GM18858 (cell line): Measurements from ENCODE around the gene CRB2.

Experiments used
- ATAC-seq: cut with Tn5 transposase; IDR thresholded peaks from one replicate; pipeline ENCODE4 v1.9.1; 2021; ENCODE audit not compliant: unreplicated experiment

The CRB2 gene

DNA sequence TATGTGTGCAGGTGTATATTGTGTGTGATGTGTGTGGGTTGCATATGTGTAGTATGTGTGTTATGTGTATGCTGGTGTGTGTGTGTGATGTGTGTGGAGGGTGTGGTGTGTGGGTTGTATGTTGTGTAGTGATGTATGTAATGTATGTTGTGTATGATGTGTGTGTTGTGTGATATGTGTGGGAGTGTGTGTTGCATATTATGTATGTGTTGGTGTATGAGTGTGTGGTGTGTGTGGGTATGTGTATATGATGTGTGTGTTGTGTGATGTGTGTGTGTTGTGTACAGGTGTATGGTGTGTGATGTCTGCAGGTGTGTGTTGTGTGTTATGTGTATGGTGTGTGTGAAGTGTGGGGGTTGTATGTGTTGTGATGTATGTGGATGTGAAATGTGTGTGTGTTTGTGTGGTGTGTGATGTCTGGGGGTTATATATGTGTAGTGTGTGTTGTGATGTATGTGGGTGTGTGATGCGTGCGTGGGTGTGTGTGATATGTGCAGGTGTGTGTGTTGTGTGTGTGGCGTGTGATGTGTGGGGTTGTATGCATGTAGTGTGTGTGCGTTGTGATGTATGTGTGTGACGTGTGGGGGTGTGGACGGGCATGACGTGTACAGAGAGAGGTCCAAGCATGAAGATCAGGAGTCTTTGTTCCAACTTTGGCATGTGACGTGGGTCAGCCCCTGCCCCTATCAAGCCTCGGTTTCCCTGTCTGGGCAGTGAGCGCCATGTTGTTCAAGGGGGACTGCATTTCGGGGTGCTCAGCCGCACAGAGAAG lies 8.5 kb upstream of the CRB2 start:
- no peak for ATAC-seq

DNA sequence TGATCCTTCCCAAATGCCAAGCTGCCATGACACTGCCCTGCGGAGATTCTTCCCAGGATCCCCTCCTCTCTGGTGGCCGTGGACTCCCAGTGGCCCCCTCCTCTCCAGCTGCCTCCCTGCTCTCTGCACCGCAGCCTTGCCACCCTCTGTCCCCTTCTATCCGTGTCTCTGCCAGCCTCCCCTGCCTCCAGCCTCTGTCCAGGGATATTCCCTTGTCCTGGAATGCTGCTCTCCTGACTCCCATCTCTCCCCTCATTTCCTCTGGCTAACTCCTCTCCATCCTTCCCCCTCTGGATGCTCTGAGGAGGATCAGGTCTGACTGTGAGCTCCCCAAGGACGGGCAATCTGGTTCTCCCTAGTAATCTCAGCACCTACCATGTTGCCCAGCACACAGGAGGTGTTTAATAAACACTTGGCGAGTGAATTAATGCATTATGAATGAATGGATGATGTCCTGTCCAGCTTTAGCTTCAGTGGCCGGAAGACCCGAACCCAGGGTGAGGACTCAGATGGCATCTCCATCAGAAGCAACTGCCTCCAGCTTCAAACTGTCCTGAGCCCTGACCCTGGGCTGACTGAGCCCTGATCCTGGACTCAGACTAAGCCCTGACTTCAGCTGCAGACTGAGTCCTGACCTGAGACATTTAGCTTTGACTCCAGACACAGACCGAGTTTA lies 7.5 kb upstream of the CRB2 start:
- ATAC-seq, result no peak

DNA sequence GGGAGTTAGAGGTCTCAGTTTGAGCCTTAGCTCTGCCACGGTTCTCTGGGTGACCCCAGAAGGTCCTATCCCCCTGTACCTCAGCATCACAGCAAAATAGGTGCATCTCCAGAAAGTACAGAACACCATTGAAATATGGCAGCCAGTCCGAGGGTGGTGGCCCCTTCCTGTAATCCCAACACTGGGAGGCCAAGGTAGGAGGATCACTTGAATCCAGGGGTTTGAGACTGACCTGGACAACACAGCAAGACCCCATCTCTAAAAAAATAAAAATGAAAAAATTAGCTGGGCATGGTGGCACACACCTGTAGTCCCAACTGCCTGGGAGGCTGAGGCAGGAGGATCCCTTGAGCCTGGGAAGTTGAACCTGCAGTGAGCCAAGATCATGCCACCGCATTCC lies 7.0 kb upstream of the CRB2 start:
- no peak for ATAC-seq

DNA sequence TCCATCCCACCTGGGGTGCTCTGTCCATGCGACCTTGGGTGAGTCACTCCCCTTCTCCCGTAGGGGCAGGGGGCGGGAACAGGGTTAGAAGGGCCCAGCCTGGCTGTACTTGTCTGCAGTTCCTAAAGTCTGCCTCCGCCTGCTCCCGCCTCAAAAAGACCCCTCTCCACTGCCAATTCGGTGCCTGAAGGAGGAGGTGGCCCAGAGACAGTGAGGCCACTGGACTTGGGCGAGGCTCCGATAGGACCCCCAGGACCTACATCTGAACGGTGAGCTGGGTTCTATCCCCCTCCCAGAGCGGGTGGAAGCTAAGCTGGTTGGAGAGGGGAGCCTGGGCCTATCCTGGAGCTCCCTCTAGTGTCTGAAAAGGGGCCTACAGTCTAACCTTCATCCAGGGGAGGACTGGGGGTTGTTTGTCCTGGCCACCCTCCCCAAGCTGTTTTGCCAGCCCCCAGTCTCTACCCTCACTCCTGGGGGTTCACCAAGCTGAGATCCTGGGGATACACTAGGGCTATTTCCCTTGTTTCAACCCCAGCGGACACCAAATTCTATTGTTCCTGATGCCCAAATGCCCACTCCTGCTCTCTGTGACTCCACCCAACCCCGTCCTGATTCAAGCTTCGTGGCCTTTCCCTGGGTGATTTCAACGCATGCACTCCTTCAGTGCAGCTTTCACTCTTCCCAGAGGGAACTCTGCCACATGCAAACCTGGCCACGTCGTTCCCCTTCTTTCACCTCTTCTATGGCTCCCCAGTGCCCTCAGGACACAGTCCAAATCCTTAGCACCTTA lies 6.1 kb upstream of the CRB2 start:
- no peak for ATAC-seq

DNA sequence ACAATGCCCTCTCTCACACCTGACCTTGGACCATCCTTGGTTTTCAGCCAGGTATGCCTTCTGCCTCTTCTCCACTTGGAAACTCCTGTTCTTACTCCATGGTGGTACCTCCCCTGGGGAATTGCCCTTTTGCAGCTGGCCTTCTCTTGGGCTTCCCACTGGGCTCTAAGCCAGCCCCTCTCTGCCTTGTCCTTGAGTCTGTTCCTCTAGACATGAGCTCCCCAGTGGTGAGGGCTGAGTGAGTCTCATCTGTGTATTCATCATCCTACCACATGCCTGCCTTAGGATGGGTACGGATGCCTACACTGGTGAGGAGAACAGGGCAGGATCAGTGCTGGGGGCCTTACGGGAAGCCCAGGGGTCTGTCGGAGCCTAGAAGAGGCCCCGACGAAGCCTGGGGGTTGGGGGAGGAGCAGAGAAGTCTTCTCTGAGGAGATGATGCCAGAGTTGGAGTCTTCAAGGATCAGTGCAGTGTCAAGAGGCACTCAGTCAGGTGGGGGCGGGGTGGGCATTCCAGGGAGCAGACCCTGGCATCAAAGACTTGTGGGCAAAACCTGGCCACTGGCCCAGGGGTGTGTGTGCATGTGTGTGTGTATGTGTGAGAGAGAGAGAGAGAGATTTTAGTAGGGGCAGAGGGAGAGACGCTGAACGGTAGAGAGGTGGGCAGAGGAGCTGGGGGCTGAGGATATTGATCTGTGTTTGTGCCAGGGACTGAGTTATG lies 5.2 kb upstream of the CRB2 start:
- ATAC-seq, result no peak

DNA sequence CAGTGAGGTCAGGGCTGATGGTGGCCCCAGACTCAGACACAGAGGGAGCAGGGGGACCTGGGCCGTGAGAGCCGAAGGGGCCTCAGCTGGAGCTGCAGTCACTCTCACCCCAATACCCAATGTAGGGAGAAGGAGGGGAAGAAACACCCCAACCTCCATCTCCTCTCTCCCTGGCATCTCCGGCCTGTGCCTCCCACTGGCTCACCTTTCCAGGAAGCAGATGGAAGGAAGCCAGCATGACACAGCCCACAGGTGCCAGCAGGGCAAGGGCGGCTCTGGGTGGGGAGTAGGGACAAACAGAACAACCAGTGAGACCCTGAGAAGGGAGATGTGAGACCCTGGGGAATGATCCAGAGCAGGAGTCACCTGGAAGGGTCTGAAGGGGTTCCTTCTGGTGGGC lies 3.0 kb upstream of the CRB2 start:
- ATAC-seq, result no peak

DNA sequence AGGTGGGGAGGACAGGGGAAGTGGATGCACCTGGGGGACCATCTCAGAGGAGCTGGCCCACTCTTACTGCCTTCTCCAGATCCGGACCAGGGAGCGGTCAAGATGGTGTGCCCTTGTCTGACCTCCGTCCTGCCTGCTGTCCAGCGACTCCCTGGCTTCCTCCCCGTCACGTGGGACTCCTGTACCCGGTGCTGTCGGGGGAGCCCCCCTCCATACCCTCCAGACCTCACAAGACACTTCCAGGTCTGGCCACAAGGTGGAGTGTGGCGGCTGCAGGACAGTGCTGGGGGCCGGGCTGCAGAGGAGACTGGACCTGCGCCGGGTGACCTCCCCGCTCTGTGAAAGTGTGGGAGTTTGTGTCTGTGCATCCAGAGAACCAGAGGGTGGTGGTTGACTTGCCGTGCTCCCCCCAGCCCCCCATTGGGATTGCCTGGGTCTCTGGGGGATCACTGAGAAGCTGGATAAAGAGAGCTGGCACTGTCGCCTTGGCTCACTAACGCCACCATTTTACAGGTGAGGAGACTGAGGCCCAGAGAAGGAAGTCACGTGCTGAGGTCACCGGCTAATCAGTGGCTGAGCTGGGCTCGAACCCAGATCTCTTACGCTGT lies 1.9 kb upstream of the CRB2 start:
- ATAC-seq, result no peak

DNA sequence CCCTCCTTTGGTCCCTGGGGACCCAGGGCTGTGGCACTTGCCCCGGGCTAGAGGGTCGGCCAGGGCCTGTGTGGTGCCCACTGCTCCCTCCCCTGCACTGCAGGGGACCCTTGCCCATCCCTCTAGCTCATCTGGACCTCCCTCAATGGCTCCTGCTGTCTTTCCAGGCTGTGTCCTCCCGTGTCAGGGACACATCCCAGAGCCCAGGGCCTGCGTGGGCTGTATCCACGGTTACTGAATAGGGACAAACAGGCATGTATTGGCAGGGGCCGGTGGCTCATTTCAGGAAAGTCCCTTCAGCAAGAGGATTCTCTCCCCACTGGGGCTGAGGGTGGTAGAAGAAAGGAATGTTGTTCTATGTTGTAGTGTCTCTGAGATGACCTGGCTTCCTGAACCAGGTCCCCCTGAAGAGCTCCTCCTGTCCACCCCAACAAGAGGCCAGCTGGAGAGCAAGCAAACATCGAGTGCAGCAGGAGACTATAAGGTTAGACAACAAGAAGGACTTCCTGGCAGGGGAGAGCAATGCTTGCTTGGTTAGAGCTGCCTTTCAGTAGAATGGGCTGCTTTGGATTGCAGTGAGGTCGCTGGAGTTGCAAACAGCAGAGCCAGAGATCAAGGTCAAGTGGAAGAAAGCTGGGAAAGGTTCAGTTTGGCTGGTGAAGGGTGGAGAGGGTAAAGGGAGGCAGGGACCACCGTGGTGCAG lies 1.0 kb upstream of the CRB2 start:
- no peak for ATAC-seq

DNA sequence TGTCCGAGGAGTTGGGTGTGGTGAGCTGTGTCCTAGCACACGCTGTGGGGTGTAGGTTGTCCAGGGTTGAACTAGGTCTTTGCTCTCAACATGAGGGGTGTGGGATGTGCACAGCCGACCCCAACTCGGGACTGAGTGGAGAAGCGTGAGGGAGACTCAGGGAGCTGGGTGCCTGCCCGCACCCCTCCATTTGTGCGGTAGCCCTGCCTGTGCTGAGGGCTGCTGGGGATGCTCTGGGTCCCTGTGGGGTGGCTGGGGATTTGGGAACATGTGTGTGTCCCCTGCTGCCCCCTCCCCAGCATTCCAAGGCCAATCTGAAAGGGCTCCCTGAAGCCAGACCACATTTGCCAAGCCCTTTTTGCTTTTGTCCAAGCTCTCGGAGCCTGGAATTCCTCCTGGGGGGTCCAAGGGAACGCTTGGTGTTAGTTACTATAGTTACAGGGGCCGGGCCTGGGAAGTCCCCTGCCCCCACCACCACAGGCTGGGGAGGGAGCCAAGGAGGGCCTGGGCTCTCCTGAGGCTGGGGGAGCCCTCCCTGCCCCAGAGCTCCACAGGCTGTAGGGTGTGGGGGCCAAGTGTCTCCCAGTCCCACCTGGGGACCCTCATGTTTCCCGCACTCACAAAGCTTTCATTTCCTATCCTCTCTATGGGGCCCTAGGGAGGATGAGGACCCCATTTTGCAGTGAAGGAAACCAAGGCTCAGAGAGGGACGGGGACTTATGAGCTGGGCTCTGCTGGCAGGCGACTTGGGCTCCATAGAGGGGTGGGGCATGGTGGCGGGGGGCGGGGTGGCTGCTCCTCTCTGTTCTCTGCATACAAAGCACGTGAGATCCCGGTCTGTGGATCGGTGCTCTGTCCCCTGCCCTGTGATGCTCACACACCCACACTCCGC lies 1.1 kb downstream of the CRB2 start:
- no peak for ATAC-seq

DNA sequence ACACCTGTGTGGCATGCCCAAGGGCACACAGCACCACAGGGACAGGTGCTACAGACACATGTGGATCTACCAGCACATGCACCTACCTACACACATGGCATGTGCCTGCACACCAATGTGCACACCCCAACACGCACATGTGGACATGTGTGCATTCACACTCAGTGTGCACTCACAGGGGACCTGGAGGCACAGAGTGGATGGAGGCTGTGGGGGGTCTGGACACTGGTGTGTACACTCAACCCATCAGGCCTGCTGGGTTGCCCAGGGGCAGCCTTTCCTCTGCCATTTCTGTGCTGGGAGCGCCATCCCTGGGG lies 1.7 kb downstream of the CRB2 start:
- no peak for ATAC-seq

DNA sequence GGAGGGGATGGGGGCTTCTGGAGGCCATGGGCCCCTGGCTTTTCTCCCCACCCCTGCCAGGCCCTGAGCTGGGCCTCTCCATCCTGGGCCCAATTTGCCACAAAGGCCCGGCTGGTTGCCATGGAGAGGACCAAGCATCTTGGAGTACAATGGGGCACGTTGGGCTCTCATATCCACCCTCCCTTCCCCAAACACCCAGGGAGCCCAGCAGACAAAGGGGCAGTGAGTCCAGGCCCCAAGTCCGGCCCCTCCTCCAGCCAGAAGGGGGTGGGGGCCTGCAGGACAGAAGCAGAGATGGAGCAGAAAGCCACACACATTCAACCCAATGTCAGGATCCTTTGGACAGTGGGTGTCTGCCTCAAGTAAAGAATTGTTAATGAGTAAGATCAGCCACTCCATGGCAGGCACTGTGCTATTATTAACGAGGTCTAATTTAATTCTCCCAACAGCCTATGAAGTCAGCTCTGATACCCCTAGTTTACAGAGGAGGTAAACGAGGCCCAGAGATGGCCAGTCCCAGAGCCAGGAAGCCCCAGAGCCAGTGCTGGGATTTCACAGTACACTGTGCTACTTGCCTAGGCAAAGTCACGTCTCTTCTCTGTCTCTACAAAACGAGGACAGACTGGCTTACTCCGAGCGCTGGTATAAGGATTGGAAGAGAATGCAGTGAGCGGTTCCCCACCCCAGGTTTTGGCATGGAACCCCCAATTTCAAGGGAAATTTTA lies 2.3 kb downstream of the CRB2 start:
- ATAC-seq, result no peak

DNA sequence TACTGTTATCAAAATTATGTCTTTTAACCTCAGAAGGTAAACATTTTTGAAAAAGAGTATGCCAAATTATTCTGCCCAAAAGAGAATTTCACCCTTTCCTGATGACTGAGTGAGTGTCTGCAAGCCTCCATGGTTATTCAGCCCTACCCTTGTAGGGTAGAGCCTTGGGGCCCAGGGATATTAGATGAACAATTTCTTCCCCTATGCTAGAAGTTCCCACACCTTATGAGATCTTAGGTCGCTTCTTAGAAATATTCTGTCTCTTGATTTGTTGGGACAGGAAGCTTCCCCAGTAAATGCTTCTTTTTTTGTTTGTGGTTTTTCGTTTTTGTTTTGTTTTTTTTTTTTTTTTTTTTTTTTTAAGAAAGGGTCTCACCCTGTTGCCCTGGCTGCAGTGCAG lies 3.1 kb downstream of the CRB2 start:
- ATAC-seq, result no peak

DNA sequence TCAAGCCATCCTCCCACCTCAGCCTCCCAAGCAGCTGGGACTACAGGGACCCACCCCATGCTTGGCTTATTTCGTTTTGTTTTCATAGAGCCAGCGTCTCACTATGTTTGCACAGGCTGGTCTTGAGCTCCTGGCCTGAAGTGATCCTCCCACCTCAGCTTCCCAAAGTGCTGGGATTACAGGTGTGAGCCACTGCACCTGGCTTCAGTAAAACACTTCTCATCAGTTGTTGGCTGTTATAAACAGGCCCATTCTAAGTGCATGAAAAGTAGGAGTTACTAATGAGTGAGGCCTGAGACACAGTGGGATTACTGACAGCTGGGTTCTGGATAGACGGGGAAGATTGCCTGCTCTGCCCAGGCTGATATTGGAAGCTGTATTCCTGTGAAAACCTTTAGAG lies 3.5 kb downstream of the CRB2 start:
- no peak for ATAC-seq

DNA sequence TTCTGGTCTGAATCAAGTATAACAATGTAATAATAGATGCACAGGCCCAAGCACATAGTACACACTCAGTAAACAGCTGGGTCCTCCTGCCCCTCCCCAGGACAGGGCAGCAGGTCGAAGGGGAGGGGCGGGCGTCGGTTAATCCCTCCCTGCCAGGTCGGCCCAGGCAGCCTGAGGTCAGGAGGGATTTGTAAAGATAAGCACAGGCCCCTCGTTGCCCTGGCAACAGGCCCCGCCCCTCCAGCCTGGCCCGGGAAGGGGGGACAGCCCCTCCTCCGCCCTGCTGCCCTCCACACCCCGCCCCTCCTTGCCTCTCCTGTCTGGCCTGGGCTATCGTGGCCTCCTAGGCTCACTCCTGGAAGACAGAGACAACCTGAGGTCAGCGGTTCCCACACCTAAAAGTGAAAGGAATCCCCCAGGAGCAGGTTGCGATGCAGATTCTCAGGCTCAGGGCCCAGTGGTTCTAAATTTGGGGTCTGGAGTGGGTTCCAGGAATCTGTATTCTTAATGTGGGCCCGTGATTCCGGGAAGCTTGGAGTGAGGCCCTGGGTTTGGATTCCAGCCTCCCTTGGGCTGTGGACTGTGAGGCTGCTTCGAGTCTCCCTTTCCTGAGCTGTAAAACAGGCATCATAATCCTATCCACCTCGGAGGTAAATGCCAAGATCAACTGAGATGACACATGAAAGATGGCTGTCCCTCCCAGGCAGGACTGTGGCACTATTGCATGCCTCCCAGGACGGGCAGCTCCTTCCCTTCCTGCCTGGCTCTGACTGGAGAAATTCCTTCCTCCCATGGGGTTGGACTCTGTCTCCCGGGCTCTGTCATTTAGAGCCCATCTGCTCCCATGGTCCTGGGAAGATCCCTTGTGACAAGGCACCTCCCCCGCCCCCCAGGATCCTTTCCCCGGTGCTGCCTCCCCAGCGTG lies 4.4 kb downstream of the CRB2 start:
- no peak for ATAC-seq

DNA sequence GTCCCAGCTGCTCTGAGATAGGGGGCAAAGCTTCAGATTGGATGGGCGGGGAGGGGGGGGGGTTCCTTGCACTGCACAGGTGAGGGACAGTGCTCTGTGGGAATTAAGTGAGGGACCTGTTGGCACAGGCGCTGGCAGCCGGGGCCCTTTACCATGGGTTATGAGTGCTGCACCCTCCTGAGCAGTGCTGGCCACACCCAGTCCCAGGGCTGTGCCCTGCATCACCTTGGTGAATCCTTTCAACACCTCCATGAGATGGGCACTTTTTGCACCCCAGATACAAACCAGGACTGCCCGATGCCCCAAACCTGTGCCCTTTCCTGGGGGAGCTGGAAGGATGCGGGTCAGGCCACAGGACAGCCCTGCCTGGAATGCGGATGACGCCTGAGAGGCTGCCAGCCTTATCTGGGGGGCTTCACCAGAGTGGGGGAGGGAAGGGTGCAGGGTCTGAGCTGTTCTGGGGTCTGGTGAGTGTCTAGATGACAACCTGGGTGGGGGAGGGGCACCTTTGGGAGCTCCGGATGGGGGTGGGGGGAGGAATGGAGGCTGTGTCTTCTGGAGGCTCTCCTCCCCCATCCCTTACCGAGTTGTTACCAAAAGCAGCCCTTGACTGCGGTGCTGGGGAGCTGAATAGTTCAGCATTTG lies 5.2 kb downstream of the CRB2 start:
- ATAC-seq, result no peak

DNA sequence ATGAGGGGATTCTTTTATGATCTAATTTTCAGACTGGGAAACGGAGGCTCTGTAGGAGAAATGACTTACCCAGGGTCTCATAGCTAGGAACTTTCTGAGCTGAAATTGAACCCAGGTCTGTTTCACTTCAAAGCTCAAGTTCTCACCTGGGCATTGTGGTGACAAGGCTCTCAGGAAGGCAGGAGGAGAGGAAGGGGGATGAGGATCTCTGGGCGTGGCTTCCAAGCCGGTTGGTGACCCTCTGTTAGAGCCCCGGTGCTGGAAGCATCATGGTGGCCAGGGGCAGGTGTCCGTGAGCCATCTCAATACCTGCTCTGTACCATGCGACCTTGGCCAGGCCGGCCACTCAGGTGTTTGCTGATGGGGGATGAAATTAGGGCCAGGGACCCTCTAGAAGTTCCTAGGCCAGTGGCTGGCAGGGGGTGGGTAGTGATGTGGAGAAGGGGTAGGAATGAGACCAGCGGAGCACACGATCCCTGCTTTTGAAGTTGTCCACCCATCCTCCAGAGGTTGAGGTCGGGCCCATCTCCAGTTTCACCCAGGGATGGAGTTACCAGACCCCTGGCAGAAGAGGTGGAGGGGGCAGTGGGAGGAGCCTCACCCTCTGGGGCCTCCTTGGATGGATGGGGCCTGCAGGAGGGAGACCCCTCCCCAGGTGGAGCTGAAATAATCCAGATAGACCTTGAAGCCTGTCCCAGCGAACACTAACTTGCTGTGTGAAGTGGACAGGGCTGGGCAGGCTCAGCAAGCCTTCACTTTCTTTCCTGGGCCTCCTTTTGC lies 5.9 kb downstream of the CRB2 start:
- ATAC-seq, result no peak

DNA sequence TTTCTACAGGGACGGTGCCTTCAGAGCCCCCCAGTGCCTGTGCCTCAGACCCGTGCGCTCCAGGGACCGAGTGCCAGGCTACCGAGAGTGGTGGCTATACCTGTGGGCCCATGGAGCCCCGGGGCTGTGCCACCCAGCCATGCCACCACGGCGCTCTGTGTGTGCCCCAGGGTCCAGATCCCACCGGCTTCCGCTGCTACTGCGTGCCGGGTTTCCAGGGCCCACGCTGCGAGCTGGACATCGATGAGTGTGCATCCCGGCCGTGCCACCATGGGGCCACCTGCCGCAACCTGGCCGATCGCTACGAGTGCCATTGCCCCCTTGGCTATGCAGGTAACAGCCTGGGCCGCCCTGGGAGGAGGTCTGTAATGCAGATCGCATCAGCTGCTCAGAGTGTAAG lies 6.9 kb downstream of the CRB2 start:
- no peak for ATAC-seq
